ENCODE results near the gene SH3RF1. TPM values are rescaled to one million over a fixed set of nuclear protein-coding genes. Genes with fewer than 3 reads are reported as not detected.

The SH3RF1 gene
- total and polyA plus RNA-seq, 2 of the 8 experiments (the other 6 are each of a cell fraction or from before 2014, with no cell fraction given), result 6.9 to 15.1 TPM

GRCh38 chr4:169114341-169114974, 156.3 kb downstream of the SH3RF1 start:
- H2AFZ ChIP-seq (ENCODE audit: low read length), result no peak overlapping the region
- H3K56ac ChIP-seq (replicated peaks; ENCODE audit: insufficient read length, low read depth, low read length), result no peak overlapping the region
- H3K79me1 ChIP-seq (ENCODE audit: low read depth, low read length), result no peaks in the 10 kb centered on the region
- H4K20me1 ChIP-seq (replicated peaks in 1 of 2; ENCODE audit: control insufficient read depth in 1 of 2, insufficient read depth in 2 of 2, low read length in 2 of 2), result no peaks in the 10 kb centered on the region
- POLR2A ChIA-PET (ENCODE audit: partially characterized antibody), result no interaction called here
- H3K9ac ChIP-seq (replicated peaks in 1 of 4; ENCODE audit: extremely low read depth in 1 of 4, low read depth in 3 of 4, low read length in 3 of 4), result no peak overlapping the region
- H4K8ac ChIP-seq (ENCODE audit: extremely low read depth, insufficient read depth, low read length), result no peak overlapping the region
- 91% methylated on average over 3 of the region's 3 CpGs; no CpG with 5 or more reads in 1 of the 2 experiments for WGBS, 2 experiments (ENCODE audit: extremely low coverage in 1 of 2, insufficient coverage in 1 of 2, insufficient read length in 1 of 2, insufficient replicate concordance in 2 of 2, low coverage in 1 of 2, low lambda C conversion rate in 2 of 2, missing lambda C conversion rate in 1 of 2)
- H4K91ac ChIP-seq (replicated peaks; ENCODE audit: insufficient read length, low read length), result no peak overlapping the region
- no peak overlapping the region for H2BK20ac ChIP-seq (ENCODE audit: low read length)
- no peaks in the 10 kb centered on the region for H3K27me3 ChIP-seq (replicated peaks in 1 of 4; ENCODE audit: control insufficient read depth in 3 of 4, extremely low read depth in 1 of 4, insufficient read depth in 3 of 4, low read length in 3 of 4)
- no peak overlapping the region for H4K5ac ChIP-seq (ENCODE audit: insufficient read length, low read depth, low read length)
- H3K36me3 ChIP-seq (ENCODE audit: control insufficient read depth in 2 of 4, insufficient read depth in 4 of 4, low read length in 3 of 4), result peaks cover 0 to 26% (median 3%) of the 10 kb centered on the region in 4 experiments; a peak in 5 of 8 replicates
- H2BK12ac ChIP-seq (ENCODE audit: low read depth, low read length), result no peak overlapping the region
- no peak overlapping the region for H3K18ac ChIP-seq (ENCODE audit: extremely low read depth, low read length)
- no peak overlapping the region for H3K4me3 ChIP-seq (ENCODE audit: extremely low read depth in 1 of 4, insufficient read depth in 2 of 4, low read depth in 3 of 4, low read length in 4 of 4)
- H3K14ac ChIP-seq (ENCODE audit: insufficient read length), result no peak overlapping the region
- TF ChIP-seq CHD1 (IDR thresholded peaks at IDR 0.05; ENCODE audit: low read depth, low read length) (no peak), MAFK (IDR thresholded peaks at IDR 0.05; ENCODE audit: low read depth, low read length) (no peak), POU5F1 (IDR thresholded peaks at IDR 0.05; ENCODE audit: low read depth, low read length) (no peak), TEAD4 (IDR thresholded peaks at IDR 0.05; ENCODE audit: low read depth, low read length) (no peak), YY1 (IDR thresholded peaks at IDR 0.05; ENCODE audit: low read depth, low read length) (no peak), PHF8 (conservative IDR thresholded peaks at IDR 0.05; ENCODE audit: low read depth, low read length) (no peak), NRF1 (IDR thresholded peaks at IDR 0.05; ENCODE audit: low read depth, low read length) (no peak), KDM4A (IDR thresholded peaks at IDR 0.05; ENCODE audit: low read depth, low read length, severe bottlenecking) (no peak), CEBPB (IDR thresholded peaks at IDR 0.05; ENCODE audit: low read depth, low read length) (no peak), EGR1 (IDR thresholded peaks at IDR 0.05; ENCODE audit: borderline replicate concordance, low read depth, low read length) (no peak), KDM5A (IDR thresholded peaks at IDR 0.05; ENCODE audit: low read length) (no peak)
- H3K23ac ChIP-seq (ENCODE audit: insufficient read length), result no peak overlapping the region
- no peaks in the 10 kb centered on the region for H3K23me2 ChIP-seq (ENCODE audit: low read depth, low read length)
- FAIRE-seq, result no peak
- no peaks in the 10 kb centered on the region for H3K9me3 ChIP-seq (ENCODE audit: insufficient read depth in 2 of 2, low read depth in 1 of 2, low read length in 1 of 2)
- CTCF ChIA-PET (ENCODE audit: partially characterized antibody), result no interaction called here
- no peak overlapping the region for H3K4ac ChIP-seq (replicated peaks; ENCODE audit: insufficient read length, low read depth, low read length)
- no peak overlapping the region for H3K27ac ChIP-seq (ENCODE audit: low read depth, low read length)
- H2BK15ac ChIP-seq (ENCODE audit: low read length), result no peak overlapping the region
- no peak overlapping the region for H2BK5ac ChIP-seq (ENCODE audit: low read depth, low read length)
- no peak overlapping the region for H2AK5ac ChIP-seq (ENCODE audit: low read depth, low read length)
- H3K4me1 ChIP-seq (replicated peaks in 1 of 4; ENCODE audit: control insufficient read depth in 3 of 4, insufficient read depth in 4 of 4, low read length in 3 of 4), result peaks cover 0 to 6% (median 3%) of the 10 kb centered on the region in 4 experiments; a peak in 4 of 7 replicates
- H3K4me2 ChIP-seq (ENCODE audit: insufficient read depth in 1 of 2, low read depth in 2 of 2, low read length in 2 of 2), result no peak overlapping the region
- no peak overlapping the region for H2BK120ac ChIP-seq (replicated peaks; ENCODE audit: low read depth, low read length)
- H3K79me2 ChIP-seq (ENCODE audit: control insufficient read depth in 1 of 2, insufficient read depth in 2 of 2, low read length in 2 of 2), result no peaks in the 10 kb centered on the region
- no peak for DNase-seq (ENCODE audit: low read depth in 1 of 2, low spot score in 2 of 2)
